GM23338 (cell line): ENCODE results near the gene GMPPA. TPM values are rescaled to one million over a fixed set of nuclear protein-coding genes. Genes with fewer than 3 reads are reported as not detected.

Source experiments
- ATAC-seq: fragments of 200-7000 bp; cut with Tn5 transposase; 3 replicates; pipeline ENCODE4 v1.9.1; 2020
- DNase-seq: peaks from one replicate; pipeline ENCODE4 v3.0.0-alpha.2; 2015; ENCODE audit warnings: low spot score
- H2AFZ ChIP-seq: fragments of 200-600 bp; sonication (generic); 2 replicates; pipeline ENCODE4 v1.8.0; 2016; ENCODE audit warnings: antibody characterized with exemption, mild to moderate bottlenecking, moderate library complexity
- H3F3A ChIP-seq: fragments of 200-600 bp; sonication (generic); replicated peaks from 2 replicates; pipeline ENCODE4 v1.8.0; 2017; ENCODE audit warnings: antibody characterized with exemption, mixed run types, low read depth
- H3K27ac ChIP-seq: fragments of 200-600 bp; sonication (generic); 2 replicates; pipeline ENCODE4 v1.6.1; 2016; ENCODE audit warnings: low read depth
- H3K27me3 ChIP-seq: fragments of 200-600 bp; sonication (generic); 2 replicates; pipeline ENCODE4 v1.8.0; 2016; ENCODE audit warnings: mild to moderate bottlenecking, mixed run types, moderate library complexity; ENCODE audit not compliant: insufficient read depth
- H3K36me3 ChIP-seq: fragments of 200-600 bp; sonication (generic); 2 replicates; pipeline ENCODE4 v1.8.0; 2016; ENCODE audit warnings: mild to moderate bottlenecking; ENCODE audit not compliant: insufficient read depth
- H3K4me1 ChIP-seq: fragments of 200-600 bp; sonication (generic); 2 replicates; pipeline ENCODE4 v1.8.0; 2016; ENCODE audit warnings: mild to moderate bottlenecking, moderate library complexity; ENCODE audit not compliant: insufficient read depth
- H3K4me2 ChIP-seq: fragments of 200-600 bp; sonication (generic); 2 replicates; pipeline ENCODE4 v1.7.1; 2017; ENCODE audit warnings: mixed run types
- H3K4me3 ChIP-seq: fragments of 200-600 bp; sonication (generic); 2 replicates; pipeline ENCODE4 v1.6.1; 2016; ENCODE audit warnings: mixed run types
- H3K79me2 ChIP-seq: fragments of 200-600 bp; sonication (generic); replicated peaks from 2 replicates; pipeline ENCODE4 v1.8.0; 2017; ENCODE audit warnings: mild to moderate bottlenecking; ENCODE audit not compliant: insufficient read depth
- H3K9me2 ChIP-seq: fragments of 200-600 bp; sonication (generic); 2 replicates; pipeline ENCODE4 v1.8.0; 2017; ENCODE audit not compliant: insufficient read depth
- H4K20me1 ChIP-seq: fragments of 200-600 bp; sonication (generic); replicated peaks from 2 replicates; pipeline ENCODE4 v1.8.0; 2017; ENCODE audit warnings: mild to moderate bottlenecking; ENCODE audit not compliant: insufficient read depth
- H3K27ac Mint-ChIP-seq: 2 replicates; pipeline ENCODE4 v1.8.0; 2020; ENCODE audit warnings: inconsistent platforms, mild to moderate bottlenecking, moderate library complexity, mixed read lengths
- H3K27me3 Mint-ChIP-seq: 3 replicates; pipeline ENCODE4 v1.8.0; 2022; ENCODE audit warnings: low read depth, mild to moderate bottlenecking, moderate library complexity, mixed read lengths, inconsistent platforms; ENCODE audit not compliant: insufficient read depth, poor library complexity
- H3K36me3 Mint-ChIP-seq: 3 replicates; pipeline ENCODE4 v1.8.0; 2021; ENCODE audit warnings: low read depth, mild to moderate bottlenecking, inconsistent platforms, moderate library complexity, mixed read lengths
- H3K4me1 Mint-ChIP-seq: 3 replicates; pipeline ENCODE4 v1.8.0; 2020; ENCODE audit warnings: mild to moderate bottlenecking, inconsistent platforms, mixed read lengths
- H3K4me3 Mint-ChIP-seq: 3 replicates; pipeline ENCODE4 v1.8.0; 2021; ENCODE audit warnings: moderate library complexity, mild to moderate bottlenecking, inconsistent platforms, mixed read lengths
- H3K9me3 Mint-ChIP-seq: 3 replicates; pipeline ENCODE4 v1.8.0; 2020; ENCODE audit warnings: moderate library complexity, mild to moderate bottlenecking, inconsistent platforms, mixed read lengths
- CREB1 ChIP-seq: fragments of 250-450 bp; sonication (Bioruptor Pico); IDR thresholded peaks from 2 replicates; pipeline ENCODE4 v1.5.0; 2020; ENCODE audit warnings: low read depth, mild to moderate bottlenecking, moderate library complexity
- CTCF ChIP-seq, 2 experiments: fragments of 200-600 bp in 1 of 2; sonication (generic) in 1 of 2; conservative IDR thresholded peaks; 2 replicates each; pipeline versions ENCODE4 v1.5.1 to v1.6.1; 2016 to 2017; ENCODE audit warnings: antibody characterized with exemption in 2 of 2, low read depth in 2 of 2, mild to moderate bottlenecking in 2 of 2, moderate library complexity in 1 of 2
- ETS1 ChIP-seq: IDR thresholded peaks from 2 replicates; pipeline ENCODE4 v1.6.1; 2016; ENCODE audit warnings: antibody characterized with exemption
- JUNB ChIP-seq: IDR thresholded peaks from one replicate; pipeline ENCODE4 v1.6.1; 2016; ENCODE audit warnings: antibody characterized with exemption; ENCODE audit not compliant: unreplicated experiment
- POLR2AphosphoS5 ChIP-seq: IDR thresholded peaks from 2 replicates; pipeline ENCODE4 v1.6.1; 2016; ENCODE audit warnings: antibody characterized with exemption, low read depth
- ZNF114 ChIP-seq: fragments of 250-450 bp; sonication (Bioruptor Pico); IDR thresholded peaks from 2 replicates; pipeline ENCODE4 v1.5.0; 2020; ENCODE audit warnings: mild to moderate bottlenecking, moderate library complexity
- polyA plus RNA-seq: library from polyadenylated mRNA; unstranded; fragments of >200 nt; fragmentation: Nextera tagmentation; extraction: Ambion mirVana; gene quantifications from 2 replicates; pipeline ENCODE4 v1.2.1, GENCODE V29; 2016
- total RNA-seq: library from RNA; depleted of rRNA; stranded (reverse); fragments of >200 nt; shearing (Covaris generic); gene quantifications from 2 replicates; pipeline ENCODE4 v1.2.3, GENCODE V29; 2014

Gene GMPPA
- total and polyA plus RNA-seq, 2 experiments from 2014 or later, result 27.0 to 33.8 TPM

GRCh38 chr2:219508971-219509779, 10.5 kb downstream of the GMPPA start:
- peaks cover 6% of the 10 kb centered on the region; the same call in 2 of the 3 replicates for H3K36me3 Mint-ChIP-seq
- H3K4me3 Mint-ChIP-seq, result peak overlapping the region; percentile 68

GRCh38 chr2:219509780-219510511, 11.3 kb downstream of the GMPPA start:
- no peaks in the 10 kb centered on the region for H3K79me2 ChIP-seq
- H2AFZ ChIP-seq, result peak overlapping the region; percentile 38; the same call in 1 of the 2 replicates
- no peaks in the 10 kb centered on the region for H4K20me1 ChIP-seq
- peaks cover 45% of the 10 kb centered on the region for H3K27me3 ChIP-seq
- no peaks in the 10 kb centered on the region for H3K9me2 ChIP-seq
- peak; percentile 56 for ATAC-seq
- peak overlapping the region; percentile 92 for H3K4me2 ChIP-seq
- no peak overlapping the region for H3K27ac ChIP-seq
- H3K36me3 ChIP-seq, result no peaks in the 10 kb centered on the region
- Mint-ChIP-seq H3K4me3 (peak overlapping the region; percentile 68), H3K27ac (no peak overlapping the region), H3K4me1 (peaks cover 78% of the 10 kb centered on the region), H3K9me3 (no peaks in the 10 kb centered on the region), H3K36me3 (no peaks in the 10 kb centered on the region; the same call in 2 of the 3 replicates), H3K27me3 (peaks cover 58% of the 10 kb centered on the region)
- peak overlapping the region; percentile 67 for H3K4me3 ChIP-seq
- TF ChIP-seq CTCF (conservative IDR thresholded peaks at IDR 0.05; ENCODE audit: low read depth in 2 of 2), result peak; percentile 81 to 85
- TF ChIP-seq ETS1, result no peak
- peak; percentile 54 for TF ChIP-seq POLR2AphosphoS5
- 0 out of 2 replicates have a peak, but pooled peaks have one; percentile 5 for TF ChIP-seq CREB1
- peak; percentile 93 for DNase-seq
- H3K4me1 ChIP-seq, result peaks cover 70% of the 10 kb centered on the region
- H3F3A ChIP-seq, result peaks cover 17% of the 10 kb centered on the region

More at GRCh38 chr2:219508971-219509779, 10.5 kb downstream of the GMPPA start:
- Histone ChIP-seq H3K9me2 (no peaks in the 10 kb centered on the region), H3K79me2 (no peaks in the 10 kb centered on the region), H3F3A (peaks cover 17% of the 10 kb centered on the region), H3K27ac (no peak overlapping the region), H3K36me3 (no peaks in the 10 kb centered on the region), H2AFZ (no peak overlapping the region), H3K27me3 (peaks cover 37% of the 10 kb centered on the region), H3K4me2 (peak overlapping the region; percentile 92), H4K20me1 (no peaks in the 10 kb centered on the region), H3K4me3 (peak overlapping the region; percentile 67), H3K4me1 (peaks cover 69% of the 10 kb centered on the region)
- H3K4me1 Mint-ChIP-seq, result peaks cover 81% of the 10 kb centered on the region
- DNase-seq (peak; percentile 54), ATAC-seq (peak; percentile 5)
- H3K27me3 Mint-ChIP-seq, result peaks cover 53% of the 10 kb centered on the region
- TF ChIP-seq POLR2AphosphoS5, result 0 out of 2 replicates have a peak, but pooled peaks have one; percentile 9
- TF ChIP-seq ZNF114 (CRISPR knock-in tag), result no peak
- TF ChIP-seq JUNB, result no peak
- H3K27ac Mint-ChIP-seq, result no peak overlapping the region
- H3K9me3 Mint-ChIP-seq, result no peaks in the 10 kb centered on the region
